ENCODE data around the gene LZTR1.

GRCh38 chr22:20957102-20957682 is 24.9 kb upstream of the LZTR1 start:
- TF ChIP-seq CTCF (IDR thresholded peaks at IDR 0.05), result no peak
- TF ChIP-seq POLR2A (IDR thresholded peaks at IDR 0.05), result no peak

All from heart left ventricle (tissue), 13 donors.